ENCODE measurements around the gene EXOC8. TPM values are rescaled to one million over a fixed set of nuclear protein-coding genes. Genes with fewer than 3 reads are reported as not detected.
A peak's percentile ranks its signal among the peaks of the same experiment; 100 is the strongest.
"Not testable (repeated sequence)": the region's sequence is repeated elsewhere in the genome, so short reads cannot be mapped to it uniquely, and the experiment has no call there.

The EXOC8 gene
- total RNA-seq, 1 donor from 2014 or later, result 9.1 TPM

- Mint-ChIP-seq H3K27me3 (ENCODE audit: low read depth) (no peaks in the 10 kb centered on the region), H3K27ac (ENCODE audit: unreplicated experiment) (no peak overlapping the region), H3K4me1 (peaks cover 5% of the 10 kb centered on the region), H3K4me3 (no peak overlapping the region), H3K9me3 (no peaks in the 10 kb centered on the region), H3K36me3 (ENCODE audit: low read depth) (peaks cover 2% of the 10 kb centered on the region)
- TF ChIP-seq CTCF (conservative IDR thresholded peaks at IDR 0.05), result no peak
- no peak for DNase-seq (ENCODE audit: low read depth, low spot score)
Measured at GRCh38 chr1:231353086-231353485, 15.4 kb upstream of the EXOC8 start.

- no peaks in the 10 kb centered on the region for H3K9me3 Mint-ChIP-seq
- H3K4me3 Mint-ChIP-seq, result no peak overlapping the region
- H3K4me1 Mint-ChIP-seq, result no peaks in the 10 kb centered on the region
- DNase-seq (ENCODE audit: low read depth, low spot score), result no peak
- peaks cover 2% of the 10 kb centered on the region for H3K36me3 Mint-ChIP-seq (ENCODE audit: low read depth)
- H3K27ac Mint-ChIP-seq (ENCODE audit: unreplicated experiment), result no peak overlapping the region
- TF ChIP-seq CTCF (conservative IDR thresholded peaks at IDR 0.05), result no peak
- H3K27me3 Mint-ChIP-seq (ENCODE audit: low read depth), result no peaks in the 10 kb centered on the region
Measured at GRCh38 chr1:231351816-231352215, 14.2 kb upstream of the EXOC8 start.

GRCh38 chr1:231348856-231349255 lies 11.2 kb upstream of the EXOC8 start:
- not testable (repeated sequence) for H3K27ac Mint-ChIP-seq (ENCODE audit: unreplicated experiment); H3K4me3 Mint-ChIP-seq; H3K9me3 Mint-ChIP-seq; H3K36me3 Mint-ChIP-seq (ENCODE audit: low read depth); H3K4me1 Mint-ChIP-seq; H3K27me3 Mint-ChIP-seq (ENCODE audit: low read depth); DNase-seq (ENCODE audit: low read depth, low spot score)

GRCh38 chr1:231348442-231348841 lies 10.8 kb upstream of the EXOC8 start:
- H3K9me3 Mint-ChIP-seq, result no peaks in the 10 kb centered on the region
- DNase-seq (ENCODE audit: low read depth, low spot score), result no peak
- H3K36me3 Mint-ChIP-seq (ENCODE audit: low read depth), result peaks cover 5% of the 10 kb centered on the region
- no peak overlapping the region for H3K27ac Mint-ChIP-seq (ENCODE audit: unreplicated experiment)
- no peaks in the 10 kb centered on the region for H3K4me1 Mint-ChIP-seq
- no peaks in the 10 kb centered on the region for H3K27me3 Mint-ChIP-seq (ENCODE audit: low read depth)
- no peak overlapping the region for H3K4me3 Mint-ChIP-seq
- TF ChIP-seq CTCF (conservative IDR thresholded peaks at IDR 0.05), result no peak

GRCh38 chr1:231347961-231348360 lies 10.3 kb upstream of the EXOC8 start:
- Mint-ChIP-seq H3K9me3 (no peaks in the 10 kb centered on the region), H3K4me3 (no peak overlapping the region), H3K4me1 (no peaks in the 10 kb centered on the region), H3K27me3 (ENCODE audit: low read depth) (no peaks in the 10 kb centered on the region), H3K36me3 (ENCODE audit: low read depth) (peaks cover 5% of the 10 kb centered on the region), H3K27ac (ENCODE audit: unreplicated experiment) (no peak overlapping the region)
- TF ChIP-seq CTCF (conservative IDR thresholded peaks at IDR 0.05), result no peak
- no peak for DNase-seq (ENCODE audit: low read depth, low spot score)

GRCh38 chr1:231340328-231341013 lies 2.8 kb upstream of the EXOC8 start:
- peak overlapping the region; percentile 21 for H3K4me3 Mint-ChIP-seq
- no peak for TF ChIP-seq CTCF (conservative IDR thresholded peaks at IDR 0.05)

More at GRCh38 chr1:231340328-231341013, 2.8 kb upstream of the EXOC8 start:
- no peaks in the 10 kb centered on the region for H3K9me3 Mint-ChIP-seq
- peaks cover 2% of the 10 kb centered on the region for H3K27me3 Mint-ChIP-seq (ENCODE audit: low read depth)
- H3K27ac Mint-ChIP-seq (ENCODE audit: unreplicated experiment), result no peak overlapping the region
- no peak for DNase-seq (ENCODE audit: low read depth, low spot score)
- peaks cover 8% of the 10 kb centered on the region for H3K36me3 Mint-ChIP-seq (ENCODE audit: low read depth)
- H3K4me1 Mint-ChIP-seq, result peaks cover 38% of the 10 kb centered on the region
